ENCODE results near the gene CHIC2. TPM values are rescaled to one million over a fixed set of nuclear protein-coding genes. Genes with fewer than 3 reads are reported as not detected.

Gene CHIC2
- total RNA-seq, 4 donors from 2014 or later = 29.8 to 40.4 (median 33.6) TPM

- WGBS = 62% methylated on average over 5 of the region's 5 CpGs
- Histone ChIP-seq H3K36me3 (no peaks in the 10 kb centered on the region), H3K27me3 (no peaks in the 10 kb centered on the region), H3K4me1 (peaks cover 23 to 35% (median 30%) of the 10 kb centered on the region in 4 donors), H3K27ac (replicated peaks in 1 of 4) (peak overlapping the region; percentile 60 to 96 (median 90)), H3K4me3 (no peak overlapping the region), H3K9me3 (no peaks in the 10 kb centered on the region)
- no peak for DNase-seq (ENCODE audit: extremely low spot score)
- intact Hi-C loops (cut with DNase I) = loop anchor here (5.0 to 10.0 kb wide), 2 partner anchors 150 to 692 kb away; partner anchors contain the start of gene FIP1L1
- TF ChIP-seq POLR2AphosphoS5 (IDR thresholded peaks at IDR 0.05) (peak in 1 of 2 donors; percentile 27), CTCF (IDR thresholded peaks at IDR 0.05) (no peak)
Observed at GRCh38 chr4:54067166-54067565, 2.8 kb upstream of the CHIC2 start.

DNA sequence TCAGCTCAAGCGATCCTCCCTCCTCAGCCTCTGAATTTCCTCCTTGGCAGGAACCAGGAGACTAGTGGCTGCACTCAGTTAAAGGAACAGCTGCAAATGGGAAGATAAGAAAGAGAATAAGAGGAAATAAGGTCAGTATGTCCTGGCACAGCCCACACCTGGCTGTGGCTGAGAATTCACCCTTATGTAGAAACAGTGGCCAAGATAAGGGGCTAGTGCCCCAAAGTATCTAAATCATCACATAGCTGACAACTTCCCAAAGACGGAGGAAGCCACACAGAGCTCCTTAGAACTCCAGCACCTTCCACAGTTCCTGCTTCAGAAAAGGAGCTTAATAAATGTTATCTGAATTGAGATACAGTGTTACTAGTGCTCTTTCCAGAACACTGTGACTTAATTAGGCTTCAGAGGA is 2.3 kb upstream of the CHIC2 start:
- H3K27ac ChIP-seq (replicated peaks in 1 of 4) = peak overlapping the region; percentile 60 to 96 (median 90)
- H3K27me3 ChIP-seq = no peaks in the 10 kb centered on the region
- H3K9me3 ChIP-seq = no peaks in the 10 kb centered on the region
- H3K4me3 ChIP-seq = no peak overlapping the region
- no peaks in the 10 kb centered on the region for H3K36me3 ChIP-seq
- TF ChIP-seq POLR2AphosphoS5 (IDR thresholded peaks at IDR 0.05) (no peak), CTCF (IDR thresholded peaks at IDR 0.05) (no peak), EP300 (IDR thresholded peaks at IDR 0.05) (no peak), POLR2A (IDR thresholded peaks at IDR 0.05; ENCODE audit: low read depth) (no peak)
- 57% methylated on average over 2 of the region's 2 CpGs for WGBS
- H3K4me1 ChIP-seq = peaks cover 27 to 39% (median 34%) of the 10 kb centered on the region in 4 donors
- intact Hi-C loops (cut with DNase I) = loop anchor here (5.0 to 10.0 kb wide), 2 partner anchors 151 to 692 kb away; partner anchors contain the start of gene FIP1L1
- DNase-seq (ENCODE audit: extremely low spot score) = no peak

DNA sequence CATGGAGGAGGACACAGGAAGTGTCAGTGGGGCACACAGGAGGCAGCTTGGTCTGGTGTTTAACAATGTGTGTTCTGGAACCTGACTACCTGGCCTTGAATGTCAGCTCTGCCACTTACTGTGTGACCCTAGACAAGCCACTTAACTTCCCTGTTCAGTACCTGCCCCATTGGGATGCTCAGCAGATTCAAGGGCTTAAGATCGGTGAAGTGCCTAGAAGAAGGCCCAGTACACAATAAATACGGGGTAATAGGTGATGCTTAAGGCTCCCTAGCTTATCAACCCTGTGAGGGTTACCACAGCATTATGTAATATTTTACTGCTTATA is 1.6 kb upstream of the CHIC2 start:
- Histone ChIP-seq H3K9me3 (no peaks in the 10 kb centered on the region), H3K4me1 (peaks cover 34 to 46% (median 39%) of the 10 kb centered on the region in 4 donors), H3K27me3 (no peaks in the 10 kb centered on the region), H3K36me3 (no peaks in the 10 kb centered on the region), H3K27ac (replicated peaks in 1 of 4) (peak overlapping the region; percentile 87 to 96 (median 90)), H3K4me3 (no peak overlapping the region)
- 91% methylated on average over 2 of the region's 2 CpGs for WGBS
- intact Hi-C loops (cut with DNase I) = loop anchor here (5.0 to 10.0 kb wide), 2 partner anchors 151 to 691 kb away; partner anchors contain the start of gene FIP1L1
- no peak for DNase-seq (ENCODE audit: extremely low spot score)
- TF ChIP-seq POLR2A (IDR thresholded peaks at IDR 0.05; ENCODE audit: low read depth) (no peak), CTCF (IDR thresholded peaks at IDR 0.05) (no peak), EP300 (IDR thresholded peaks at IDR 0.05) (no peak), POLR2AphosphoS5 (IDR thresholded peaks at IDR 0.05) (no peak)

GRCh38 chr4:54065282-54066087 is 1.1 kb upstream of the CHIC2 start:
- H3K36me3 ChIP-seq = no peaks in the 10 kb centered on the region
- no peaks in the 10 kb centered on the region for H3K9me3 ChIP-seq
- peaks cover 40 to 52% (median 44%) of the 10 kb centered on the region in 4 donors for H3K4me1 ChIP-seq
- intact Hi-C loops (cut with DNase I) = loop anchor here (5.0 to 10.0 kb wide), 2 partner anchors 152 to 691 kb away; partner anchors contain the start of gene FIP1L1
- DNase-seq (ENCODE audit: extremely low spot score) = no peak
- H3K4me3 ChIP-seq = peak overlapping the region; percentile 77 to 96 (median 95)
- H3K27me3 ChIP-seq = no peaks in the 10 kb centered on the region
- TF ChIP-seq POLR2A (IDR thresholded peaks at IDR 0.05; ENCODE audit: low read depth) (no peak), POLR2AphosphoS5 (IDR thresholded peaks at IDR 0.05) (peak in 1 of 2 donors; percentile 9)
- WGBS = 64% methylated on average over 6 of the region's 6 CpGs
- H3K27ac ChIP-seq (replicated peaks in 1 of 4) = peak overlapping the region; percentile 87 to 96 (median 90)

DNA sequence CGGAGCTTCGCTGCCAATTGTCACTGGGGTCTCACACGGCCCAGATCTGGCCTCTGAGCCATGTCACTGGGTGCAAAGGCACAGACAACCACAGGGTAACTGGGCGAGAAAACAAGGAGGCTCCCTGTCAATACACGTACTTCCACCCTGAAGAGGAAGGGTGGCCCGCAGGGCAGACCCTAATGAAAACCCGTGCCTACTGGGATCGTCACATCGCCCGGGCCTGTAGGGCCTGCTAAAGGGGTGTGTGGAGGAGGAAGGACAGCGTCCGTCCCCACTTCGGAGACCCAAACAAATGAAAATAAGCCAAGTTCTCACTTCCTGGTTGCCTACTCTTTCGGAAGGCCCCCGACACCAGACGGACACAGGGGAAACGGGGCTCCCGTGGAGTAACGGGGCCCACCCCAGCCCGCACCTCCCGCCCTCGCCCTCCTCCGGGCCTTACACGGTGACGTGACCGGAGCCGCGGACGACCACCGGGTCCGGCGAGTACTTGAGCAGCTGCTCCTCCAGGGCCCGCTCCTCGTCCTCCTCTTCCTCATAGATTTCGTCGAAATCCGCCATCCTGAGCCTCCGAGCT is 578 bp downstream of the CHIC2 start:
- Histone ChIP-seq H3K36me3 (no peaks in the 10 kb centered on the region), H3K27ac (replicated peaks in 1 of 4) (peak overlapping the region; percentile 87 to 96 (median 90)), H3K4me1 (peaks cover 46 to 64% (median 59%) of the 10 kb centered on the region in 4 donors), H3K27me3 (no peaks in the 10 kb centered on the region), H3K9me3 (no peaks in the 10 kb centered on the region), H3K4me3 (peak overlapping the region; percentile 77 to 96 (median 95))
- TF ChIP-seq EP300 (IDR thresholded peaks at IDR 0.05) (no peak), POLR2AphosphoS5 (IDR thresholded peaks at IDR 0.05) (no peak), CTCF (IDR thresholded peaks at IDR 0.05) (no peak), POLR2A (IDR thresholded peaks at IDR 0.05; ENCODE audit: low read depth) (no peak)
- intact Hi-C loops (cut with DNase I) = loop anchor here (10.0 kb wide), 1 partner anchor 689 kb away; the partner anchor contains the start of gene FIP1L1
- WGBS = 0% methylated on average over 15 of the region's 38 CpGs
- DNase-seq (ENCODE audit: extremely low spot score) = no peak
